ENCODE results near the gene LFNG. TPM values are rescaled to one million over a fixed set of nuclear protein-coding genes. Genes with fewer than 3 reads are reported as not detected.
A peak's percentile ranks its signal among the peaks of the same experiment; 100 is the strongest.

LFNG gene
- total and polyA plus RNA-seq, 7 donors = 1.3 to 3.0 (median 2.4) TPM

DNA sequence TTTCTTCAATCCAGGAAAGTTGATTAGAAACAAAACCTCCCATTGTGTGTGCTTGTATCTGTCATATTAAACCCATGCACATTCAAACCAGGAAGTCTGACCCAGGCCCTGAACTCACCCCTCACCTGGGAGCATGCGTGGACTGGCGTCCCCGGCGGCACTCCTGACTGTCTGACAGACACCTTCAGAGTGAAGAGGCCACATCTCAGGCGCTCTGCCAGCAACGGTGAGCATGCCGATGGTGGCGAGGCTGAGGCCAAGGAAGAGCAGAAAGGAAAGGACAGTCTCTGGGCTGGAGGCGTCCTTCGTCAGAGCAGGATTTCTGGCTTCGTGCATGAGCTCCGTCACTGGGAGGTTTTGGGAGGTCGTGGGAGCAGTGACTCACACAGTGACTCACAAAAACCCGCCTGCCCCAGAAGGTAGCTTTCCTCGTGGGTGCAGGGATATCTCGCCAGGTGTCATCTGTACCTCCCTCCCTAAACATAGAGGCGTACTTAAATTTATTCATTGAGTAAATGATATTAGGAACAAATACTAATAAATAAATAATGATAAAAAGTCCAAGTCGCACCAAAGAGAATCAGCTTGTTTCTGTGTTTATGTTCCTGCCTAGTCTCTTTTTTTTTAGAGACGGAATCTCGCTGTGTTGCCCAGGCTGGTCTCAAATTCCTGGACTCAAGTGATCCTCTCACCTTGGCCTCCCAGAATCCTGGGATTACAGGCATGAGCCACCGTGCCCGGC is 52.7 kb downstream of the LFNG start:
- TF ChIP-seq, protein P1, sequence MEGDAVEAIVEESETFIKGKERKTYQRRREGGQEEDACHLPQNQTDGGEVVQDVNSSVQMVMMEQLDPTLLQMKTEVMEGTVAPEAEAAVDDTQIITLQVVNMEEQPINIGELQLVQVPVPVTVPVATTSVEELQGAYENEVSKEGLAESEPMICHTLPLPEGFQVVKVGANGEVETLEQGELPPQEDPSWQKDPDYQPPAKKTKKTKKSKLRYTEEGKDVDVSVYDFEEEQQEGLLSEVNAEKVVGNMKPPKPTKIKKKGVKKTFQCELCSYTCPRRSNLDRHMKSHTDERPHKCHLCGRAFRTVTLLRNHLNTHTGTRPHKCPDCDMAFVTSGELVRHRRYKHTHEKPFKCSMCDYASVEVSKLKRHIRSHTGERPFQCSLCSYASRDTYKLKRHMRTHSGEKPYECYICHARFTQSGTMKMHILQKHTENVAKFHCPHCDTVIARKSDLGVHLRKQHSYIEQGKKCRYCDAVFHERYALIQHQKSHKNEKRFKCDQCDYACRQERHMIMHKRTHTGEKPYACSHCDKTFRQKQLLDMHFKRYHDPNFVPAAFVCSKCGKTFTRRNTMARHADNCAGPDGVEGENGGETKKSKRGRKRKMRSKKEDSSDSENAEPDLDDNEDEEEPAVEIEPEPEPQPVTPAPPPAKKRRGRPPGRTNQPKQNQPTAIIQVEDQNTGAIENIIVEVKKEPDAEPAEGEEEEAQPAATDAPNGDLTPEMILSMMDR (IDR thresholded peaks at IDR 0.05) = no peak
- DNase-seq = peak in 1 of 2 donors; percentile 35

DNA sequence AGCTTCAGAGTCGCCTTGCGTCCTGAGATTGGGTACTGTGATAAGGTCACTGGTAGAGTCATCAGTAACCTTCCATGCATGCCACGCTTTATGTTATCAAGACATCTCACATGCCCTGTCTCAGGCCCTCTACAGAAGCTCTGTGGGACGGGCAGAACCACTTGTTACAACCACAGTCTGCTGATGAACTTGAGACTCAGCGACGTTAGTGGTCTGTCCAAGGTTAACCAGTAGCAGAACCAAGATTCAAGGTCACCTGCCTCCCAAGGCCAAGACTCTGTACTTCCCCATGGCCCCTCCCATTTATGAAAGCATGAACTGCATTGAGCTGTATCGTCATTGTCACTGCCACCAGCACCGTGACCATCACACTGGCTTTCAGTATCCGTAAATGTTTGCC is 54.2 kb downstream of the LFNG start:
- no peak overlapping the region for H3K27ac ChIP-seq
- no peaks in the 10 kb centered on the region for H3K9me3 ChIP-seq
- H3K36me3 ChIP-seq (ENCODE audit: insufficient read depth in 1 of 2, low read depth in 1 of 2) = peaks cover 3 to 34% of the 10 kb centered on the region in 2 donors
- no peaks in the 10 kb centered on the region for H3K4me1 ChIP-seq
- 88 to 92% (median 91%) methylated on average over 9 of the region's 9 CpGs for WGBS, 3 donors
- TF ChIP-seq, protein P1 (IDR thresholded peaks at IDR 0.05) = no peak
- intact Hi-C loops (cut with DNase I) = no loop called here
- no peak overlapping the region for H3K4me3 ChIP-seq
- H3K27me3 ChIP-seq (ENCODE audit: insufficient read depth in 3 of 3, low read length in 2 of 3) = no peaks in the 10 kb centered on the region
- no peak for ATAC-seq
- peak in 1 of 2 donors; percentile 23 for DNase-seq

More for the DNA sequence above, 52.7 kb downstream of the LFNG start:
- no peaks in the 10 kb centered on the region for H3K9me3 ChIP-seq
- H3K4me1 ChIP-seq = no peaks in the 10 kb centered on the region
- peaks cover 3 to 28% of the 10 kb centered on the region in 2 donors for H3K36me3 ChIP-seq (ENCODE audit: insufficient read depth in 1 of 2, low read depth in 1 of 2)
- no peaks in the 10 kb centered on the region for H3K27me3 ChIP-seq (ENCODE audit: insufficient read depth in 3 of 3, low read length in 2 of 3)
- 87 to 91% (median 90%) methylated on average over 22 of the region's 22 CpGs for WGBS, 3 donors
- intact Hi-C loops (cut with DNase I) = no loop called here
- ATAC-seq = no peak
- H3K27ac ChIP-seq = no peak overlapping the region
- H3K4me3 ChIP-seq = no peak overlapping the region

DNA sequence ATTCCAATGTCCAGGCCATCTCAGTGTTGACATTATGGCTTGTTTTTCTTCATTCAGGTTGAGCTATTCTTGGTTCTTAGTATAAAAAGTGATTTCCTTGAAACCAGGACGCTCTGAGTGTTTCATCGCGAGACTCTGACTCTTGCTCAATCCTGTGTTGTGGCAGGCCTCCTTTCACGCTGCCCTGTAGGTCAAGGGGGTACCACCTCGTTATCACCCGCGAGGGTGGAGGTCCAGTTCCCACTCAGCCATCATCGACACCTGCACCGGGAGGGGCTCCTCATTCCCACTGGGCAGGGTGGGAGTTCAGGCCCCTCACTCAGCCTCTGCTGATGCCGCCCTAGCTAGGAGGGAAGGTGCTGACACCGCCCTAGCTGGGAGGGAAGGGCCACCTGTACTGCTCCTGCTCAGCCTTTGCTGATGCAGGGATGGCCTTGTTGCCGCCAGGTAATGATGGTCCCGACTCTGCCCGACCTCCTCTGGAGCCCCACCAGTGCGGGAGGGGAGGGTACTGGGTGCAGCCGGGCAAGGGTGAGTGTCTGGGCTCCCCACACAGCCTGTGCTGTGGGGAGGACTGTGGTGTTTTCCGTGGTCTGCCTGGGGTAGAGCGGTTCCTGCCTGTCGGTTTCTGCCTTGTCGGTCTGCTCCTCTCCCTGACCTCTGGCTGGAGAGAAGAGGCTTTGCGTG is 55.6 kb downstream of the LFNG start:
- Histone ChIP-seq H3K4me3 (no peak overlapping the region), H3K9me3 (no peaks in the 10 kb centered on the region), H3K36me3 (ENCODE audit: insufficient read depth in 1 of 2, low read depth in 1 of 2) (peaks cover 3 to 36% of the 10 kb centered on the region in 2 donors), H3K27ac (no peak overlapping the region), H3K4me1 (no peaks in the 10 kb centered on the region), H3K27me3 (ENCODE audit: insufficient read depth in 3 of 3, low read length in 2 of 3) (no peaks in the 10 kb centered on the region)
- TF ChIP-seq, protein P1 (IDR thresholded peaks at IDR 0.05) = no peak
- WGBS, 3 donors = 85 to 91% (median 89%) methylated on average over 21 of the region's 21 CpGs
- intact Hi-C loops (cut with DNase I) = no loop called here
- DNase-seq (peak in 1 of 2 donors; percentile 31), ATAC-seq (no peak)

DNA sequence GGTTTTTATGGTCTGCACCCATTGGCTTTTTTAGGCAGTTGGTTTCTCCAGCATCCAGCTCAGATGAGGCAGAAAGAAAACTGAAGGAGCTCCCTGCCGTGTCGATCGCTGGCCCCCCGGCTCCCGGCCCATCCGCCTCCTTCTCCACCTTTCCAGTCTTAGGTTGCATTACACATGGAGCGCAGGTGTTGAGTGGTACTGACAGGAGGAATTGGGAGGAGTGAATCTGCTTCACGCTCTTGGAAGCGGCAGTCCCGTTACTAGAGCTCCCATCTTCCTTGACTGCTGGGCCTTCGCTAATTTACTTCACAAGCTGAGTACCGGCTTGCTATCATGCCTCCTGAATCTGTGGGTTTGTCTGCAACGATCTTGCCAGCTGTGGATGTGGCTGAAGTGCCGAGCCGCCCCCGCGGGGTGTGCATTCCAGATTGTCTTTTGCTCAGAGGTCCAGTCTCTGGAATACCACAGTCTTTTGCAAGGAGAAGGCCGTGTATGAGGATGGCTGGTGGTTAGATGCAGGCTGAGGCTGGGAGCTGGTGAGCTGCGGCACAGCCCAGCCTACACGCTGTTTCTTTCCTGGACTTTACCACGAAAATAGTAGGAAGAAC is 56.3 kb downstream of the LFNG start:
- Histone ChIP-seq H3K27me3 (ENCODE audit: insufficient read depth in 3 of 3, low read length in 2 of 3) (no peaks in the 10 kb centered on the region), H3K27ac (no peak overlapping the region), H3K4me3 (no peak overlapping the region), H3K4me1 (no peaks in the 10 kb centered on the region), H3K36me3 (ENCODE audit: insufficient read depth in 1 of 2, low read depth in 1 of 2) (peaks cover 3 to 36% of the 10 kb centered on the region in 2 donors), H3K9me3 (no peaks in the 10 kb centered on the region)
- no peak for ATAC-seq
- peak in 1 of 2 donors; percentile 15 for DNase-seq
- intact Hi-C loops (cut with DNase I) = no loop called here
- WGBS, 3 donors = 85 to 87% (median 86%) methylated on average over 21 of the region's 21 CpGs
- TF ChIP-seq, protein P1 (IDR thresholded peaks at IDR 0.05) = no peak

Measured in psoas muscle (tissue), 8 donors.